NB4 (cell line): ENCODE data around the gene PCNX3.

Experiments used
- CTCF ChIP-seq: IDR thresholded peaks from one replicate; pipeline ENCODE4 v1.5.1; 2012; ENCODE audit warnings: low read depth, low read length
- MAX ChIP-seq: IDR thresholded peaks from 2 replicates; pipeline ENCODE4 v1.6.1; 2011; ENCODE audit warnings: low read depth, low read length
- MYC ChIP-seq: IDR thresholded peaks from 2 replicates; pipeline ENCODE4 v1.6.1; 2011; ENCODE audit warnings: low read depth, low read length
- POLR2A ChIP-seq: IDR thresholded peaks from 2 replicates; pipeline ENCODE4 v1.6.1; 2011; ENCODE audit warnings: mild to moderate bottlenecking; ENCODE audit not compliant: insufficient read length; ENCODE audit errors: extremely low read depth

GRCh38 chr11:65650547-65651338 is 35.2 kb downstream of the PCNX3 start:
- no peak for TF ChIP-seq POLR2A
- no peak for TF ChIP-seq CTCF
- TF ChIP-seq MAX: no peak
- TF ChIP-seq MYC: no peak
